ENCODE results near the gene GABRB2. TPM values are rescaled to one million over a fixed set of nuclear protein-coding genes. Genes with fewer than 3 reads are reported as not detected.

Gene GABRB2
- total RNA-seq, 1 donor from 2014 or later, result not detected

DNA sequence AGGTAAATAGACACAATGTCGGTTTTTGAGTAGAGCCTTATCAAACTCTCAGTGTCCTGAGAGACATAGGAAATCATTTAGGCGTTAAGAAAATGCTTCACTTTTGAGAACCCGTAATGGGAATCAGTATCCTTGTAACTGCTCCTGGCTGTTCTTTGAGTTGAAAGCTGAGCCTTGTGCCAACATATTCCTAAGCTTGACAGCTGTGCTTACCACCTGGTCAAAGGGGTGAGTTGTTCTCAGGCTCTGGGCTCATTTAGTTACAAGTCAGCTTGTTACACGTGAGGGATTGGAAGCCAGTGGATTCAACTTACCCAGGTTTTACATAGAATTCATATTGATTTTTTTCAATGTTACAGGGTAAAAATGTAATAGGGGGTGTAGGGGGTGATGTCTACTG, 145.9 kb downstream of the GABRB2 start:
- FAIRE-seq (no peak), DNase-seq (ENCODE audit: low read depth) (no peak)
- H3K27me3 ChIP-seq (ENCODE audit: control insufficient read depth, insufficient read depth, low read length), result no peaks in the 10 kb centered on the region
- no peak for TF ChIP-seq CTCF (IDR thresholded peaks at IDR 0.05; ENCODE audit: insufficient read depth, low read length, severe bottlenecking)
- H3K36me3 ChIP-seq (ENCODE audit: control insufficient read depth, insufficient read depth, low read length), result no peaks in the 10 kb centered on the region
- H3K4me3 ChIP-seq (ENCODE audit: low read depth, low read length), result no peak overlapping the region

- no peak overlapping the region for H3K4me3 ChIP-seq (ENCODE audit: low read depth, low read length)
- no peak for TF ChIP-seq CTCF (IDR thresholded peaks at IDR 0.05; ENCODE audit: insufficient read depth, low read length, severe bottlenecking)
- H3K27me3 ChIP-seq (ENCODE audit: control insufficient read depth, insufficient read depth, low read length), result no peaks in the 10 kb centered on the region
- no peak for FAIRE-seq
- no peaks in the 10 kb centered on the region for H3K36me3 ChIP-seq (ENCODE audit: control insufficient read depth, insufficient read depth, low read length)
- no peak for DNase-seq (ENCODE audit: low read depth)
Observed at GRCh38 chr5:161399996-161400562, 146.4 kb downstream of the GABRB2 start.

DNA sequence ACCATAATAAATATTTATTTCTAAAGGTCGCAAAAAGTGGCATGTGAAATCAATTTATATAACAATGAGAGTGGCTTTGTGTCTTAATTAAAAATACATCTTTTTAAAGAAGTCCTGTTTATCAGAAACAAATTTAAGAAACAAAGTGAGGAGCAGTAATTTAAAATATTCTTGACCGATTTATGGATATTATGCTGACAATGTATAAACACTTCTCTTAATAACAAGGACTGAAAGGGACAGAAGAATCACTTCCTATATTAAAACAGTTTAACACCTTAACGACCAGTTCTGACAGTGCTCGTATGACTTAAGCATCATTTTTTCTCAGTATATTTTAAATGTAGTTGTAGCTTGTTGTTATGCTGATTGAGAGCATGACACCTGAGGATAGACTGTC, 149.1 kb downstream of the GABRB2 start:
- H3K36me3 ChIP-seq (ENCODE audit: control insufficient read depth, insufficient read depth, low read length), result no peaks in the 10 kb centered on the region
- H3K27me3 ChIP-seq (ENCODE audit: control insufficient read depth, insufficient read depth, low read length), result no peaks in the 10 kb centered on the region
- no peak overlapping the region for H3K4me3 ChIP-seq (ENCODE audit: low read depth, low read length)
- FAIRE-seq (no peak), DNase-seq (ENCODE audit: low read depth) (no peak)
- TF ChIP-seq CTCF (IDR thresholded peaks at IDR 0.05; ENCODE audit: insufficient read depth, low read length, severe bottlenecking), result no peak

- TF ChIP-seq CTCF (IDR thresholded peaks at IDR 0.05; ENCODE audit: insufficient read depth, low read length, severe bottlenecking), result no peak
- Histone ChIP-seq H3K36me3 (ENCODE audit: control insufficient read depth, insufficient read depth, low read length) (no peaks in the 10 kb centered on the region), H3K27me3 (ENCODE audit: control insufficient read depth, insufficient read depth, low read length) (no peaks in the 10 kb centered on the region), H3K4me3 (ENCODE audit: low read depth, low read length) (no peak overlapping the region)
- FAIRE-seq (no peak), DNase-seq (ENCODE audit: low read depth) (no peak)
Observed at GRCh38 chr5:161396171-161396570, 150.4 kb downstream of the GABRB2 start.

- H3K27me3 ChIP-seq (ENCODE audit: control insufficient read depth, insufficient read depth, low read length), result no peaks in the 10 kb centered on the region
- no peak for DNase-seq (ENCODE audit: low read depth)
- TF ChIP-seq CTCF (IDR thresholded peaks at IDR 0.05; ENCODE audit: insufficient read depth, low read length, severe bottlenecking), result no peak
- H3K4me3 ChIP-seq (ENCODE audit: low read depth, low read length), result no peak overlapping the region
- no peak for FAIRE-seq
- no peaks in the 10 kb centered on the region for H3K36me3 ChIP-seq (ENCODE audit: control insufficient read depth, insufficient read depth, low read length)
Observed at GRCh38 chr5:161391724-161392123, 154.8 kb downstream of the GABRB2 start.

DNA sequence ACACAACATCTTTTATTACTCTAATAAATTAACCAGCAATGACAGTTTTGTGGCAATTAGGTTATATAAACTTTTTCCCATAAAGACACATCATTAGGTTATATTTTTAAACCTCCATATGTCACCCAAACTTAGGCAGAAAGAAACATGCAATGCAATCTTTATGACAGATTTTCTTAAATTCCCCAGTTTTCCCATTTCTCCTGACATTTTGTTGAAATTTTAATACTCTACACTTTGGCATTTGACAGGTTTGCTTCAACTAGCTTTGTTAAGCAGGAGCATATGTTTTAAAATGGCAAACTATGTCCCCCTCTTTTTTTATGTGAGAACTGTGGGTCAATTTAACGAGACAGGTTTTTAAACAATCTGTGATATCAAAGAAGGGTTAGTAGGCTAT, 155.5 kb downstream of the GABRB2 start:
- DNase-seq (ENCODE audit: low read depth) (no peak), FAIRE-seq (no peak)
- no peaks in the 10 kb centered on the region for H3K27me3 ChIP-seq (ENCODE audit: control insufficient read depth, insufficient read depth, low read length)
- no peak overlapping the region for H3K4me3 ChIP-seq (ENCODE audit: low read depth, low read length)
- H3K36me3 ChIP-seq (ENCODE audit: control insufficient read depth, insufficient read depth, low read length), result no peaks in the 10 kb centered on the region
- no peak for TF ChIP-seq CTCF (IDR thresholded peaks at IDR 0.05; ENCODE audit: insufficient read depth, low read length, severe bottlenecking)

Measured in bronchial epithelial cell (primary cell).